Measurements from ENCODE around the gene KRT79. TPM values are rescaled to one million over a fixed set of nuclear protein-coding genes. Genes with fewer than 3 reads are reported as not detected.
A peak's percentile ranks its signal among the peaks of the same experiment; 100 is the strongest.

KRT79 gene
- total and polyA plus RNA-seq, 9 of the 15 experiments (the other 6 are each of a cell fraction or from before 2014, with no cell fraction given) = 0.03 to 2.3 (median 0.23) TPM; not detected in 2

DNA sequence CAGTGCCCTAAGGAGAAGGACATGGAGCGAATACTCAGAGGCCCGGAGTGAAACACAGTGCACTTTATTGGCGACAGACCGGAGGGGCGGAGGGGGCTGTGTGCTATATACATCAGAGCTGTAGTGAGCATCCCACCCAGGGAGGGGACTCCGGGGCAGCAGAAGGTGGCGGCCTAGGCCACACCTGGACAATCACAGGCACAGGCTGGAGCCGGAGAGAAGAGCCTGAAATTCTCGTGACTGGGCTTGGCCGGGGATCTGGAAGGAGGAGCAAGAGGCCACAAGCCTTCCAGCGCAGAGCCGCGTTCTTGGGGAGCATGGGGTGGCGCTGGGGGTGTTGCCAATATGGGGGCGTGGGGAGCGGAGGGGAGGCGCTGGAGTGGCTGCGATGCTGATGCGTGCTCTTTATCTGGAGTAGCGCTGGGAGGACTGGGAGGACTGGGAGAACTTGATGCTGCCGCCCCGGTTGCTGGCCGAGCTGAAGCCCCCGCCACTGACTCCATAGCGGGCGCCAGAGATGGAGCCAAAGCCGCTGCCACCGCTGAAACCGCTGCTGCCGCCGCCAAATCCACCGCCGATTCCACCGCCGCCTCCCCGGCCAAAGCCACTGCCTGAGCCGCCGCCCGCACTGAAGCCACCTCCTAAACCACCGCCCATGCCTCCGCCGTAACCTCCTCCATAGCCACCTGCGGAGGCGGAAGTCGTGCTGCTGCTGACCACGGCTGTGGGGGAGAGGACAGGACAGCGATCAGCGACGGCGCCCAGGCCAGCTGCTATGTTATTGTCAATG, 44.3 kb downstream of the KRT79 start (continued):
- TF ChIP-seq CBX5 (IDR thresholded peaks at IDR 0.05; ENCODE audit: borderline replicate concordance, low read depth) = no peak
- TF ChIP-seq SIN3B (IDR thresholded peaks at IDR 0.05; ENCODE audit: low read depth) = no peak
- TF ChIP-seq RB1 (IDR thresholded peaks at IDR 0.05; ENCODE audit: low read depth) = 0 out of 2 replicates have a peak, but pooled peaks have one; percentile 10
- TF ChIP-seq CXXC5 (CRISPR knock-in tag; IDR thresholded peaks at IDR 0.05) = peak; percentile 77
- TF ChIP-seq ZNF696 (CRISPR knock-in tag; conservative IDR thresholded peaks at IDR 0.05) = no peak
- TF ChIP-seq, protein P1, sequence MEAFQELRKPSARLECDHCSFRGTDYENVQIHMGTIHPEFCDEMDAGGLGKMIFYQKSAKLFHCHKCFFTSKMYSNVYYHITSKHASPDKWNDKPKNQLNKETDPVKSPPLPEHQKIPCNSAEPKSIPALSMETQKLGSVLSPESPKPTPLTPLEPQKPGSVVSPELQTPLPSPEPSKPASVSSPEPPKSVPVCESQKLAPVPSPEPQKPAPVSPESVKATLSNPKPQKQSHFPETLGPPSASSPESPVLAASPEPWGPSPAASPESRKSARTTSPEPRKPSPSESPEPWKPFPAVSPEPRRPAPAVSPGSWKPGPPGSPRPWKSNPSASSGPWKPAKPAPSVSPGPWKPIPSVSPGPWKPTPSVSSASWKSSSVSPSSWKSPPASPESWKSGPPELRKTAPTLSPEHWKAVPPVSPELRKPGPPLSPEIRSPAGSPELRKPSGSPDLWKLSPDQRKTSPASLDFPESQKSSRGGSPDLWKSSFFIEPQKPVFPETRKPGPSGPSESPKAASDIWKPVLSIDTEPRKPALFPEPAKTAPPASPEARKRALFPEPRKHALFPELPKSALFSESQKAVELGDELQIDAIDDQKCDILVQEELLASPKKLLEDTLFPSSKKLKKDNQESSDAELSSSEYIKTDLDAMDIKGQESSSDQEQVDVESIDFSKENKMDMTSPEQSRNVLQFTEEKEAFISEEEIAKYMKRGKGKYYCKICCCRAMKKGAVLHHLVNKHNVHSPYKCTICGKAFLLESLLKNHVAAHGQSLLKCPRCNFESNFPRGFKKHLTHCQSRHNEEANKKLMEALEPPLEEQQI (IDR thresholded peaks at IDR 0.05) = no peak
- no peak for TF ChIP-seq NR2C2 (CRISPR knock-in tag; IDR thresholded peaks at IDR 0.05)
- TF ChIP-seq NR2C2 (tag; IDR thresholded peaks at IDR 0.05) = no peak
- no peak for TF ChIP-seq KDM5B (IDR thresholded peaks at IDR 0.05; ENCODE audit: insufficient replicate concordance, low read depth, low read length)
- TF ChIP-seq ASH1L (IDR thresholded peaks at IDR 0.05; ENCODE audit: borderline replicate concordance, low read depth, partially characterized antibody) = no peak
- TF ChIP-seq, protein P2, sequence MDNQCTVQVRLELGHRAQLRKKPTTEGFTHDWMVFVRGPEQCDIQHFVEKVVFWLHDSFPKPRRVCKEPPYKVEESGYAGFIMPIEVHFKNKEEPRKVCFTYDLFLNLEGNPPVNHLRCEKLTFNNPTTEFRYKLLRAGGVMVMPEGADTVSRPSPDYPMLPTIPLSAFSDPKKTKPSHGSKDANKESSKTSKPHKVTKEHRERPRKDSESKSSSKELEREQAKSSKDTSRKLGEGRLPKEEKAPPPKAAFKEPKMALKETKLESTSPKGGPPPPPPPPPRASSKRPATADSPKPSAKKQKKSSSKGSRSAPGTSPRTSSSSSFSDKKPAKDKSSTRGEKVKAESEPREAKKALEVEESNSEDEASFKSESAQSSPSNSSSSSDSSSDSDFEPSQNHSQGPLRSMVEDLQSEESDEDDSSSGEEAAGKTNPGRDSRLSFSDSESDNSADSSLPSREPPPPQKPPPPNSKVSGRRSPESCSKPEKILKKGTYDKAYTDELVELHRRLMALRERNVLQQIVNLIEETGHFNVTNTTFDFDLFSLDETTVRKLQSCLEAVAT (IDR thresholded peaks at IDR 0.05) = peak in 1 of 2 experiments; percentile 60; a peak in 1 of 4 replicates
- 0 out of 2 replicates have a peak, but pooled peaks have one; percentile 32 for TF ChIP-seq POLR2A (conservative IDR thresholded peaks at IDR 0.05)
- TF ChIP-seq, protein P3, sequence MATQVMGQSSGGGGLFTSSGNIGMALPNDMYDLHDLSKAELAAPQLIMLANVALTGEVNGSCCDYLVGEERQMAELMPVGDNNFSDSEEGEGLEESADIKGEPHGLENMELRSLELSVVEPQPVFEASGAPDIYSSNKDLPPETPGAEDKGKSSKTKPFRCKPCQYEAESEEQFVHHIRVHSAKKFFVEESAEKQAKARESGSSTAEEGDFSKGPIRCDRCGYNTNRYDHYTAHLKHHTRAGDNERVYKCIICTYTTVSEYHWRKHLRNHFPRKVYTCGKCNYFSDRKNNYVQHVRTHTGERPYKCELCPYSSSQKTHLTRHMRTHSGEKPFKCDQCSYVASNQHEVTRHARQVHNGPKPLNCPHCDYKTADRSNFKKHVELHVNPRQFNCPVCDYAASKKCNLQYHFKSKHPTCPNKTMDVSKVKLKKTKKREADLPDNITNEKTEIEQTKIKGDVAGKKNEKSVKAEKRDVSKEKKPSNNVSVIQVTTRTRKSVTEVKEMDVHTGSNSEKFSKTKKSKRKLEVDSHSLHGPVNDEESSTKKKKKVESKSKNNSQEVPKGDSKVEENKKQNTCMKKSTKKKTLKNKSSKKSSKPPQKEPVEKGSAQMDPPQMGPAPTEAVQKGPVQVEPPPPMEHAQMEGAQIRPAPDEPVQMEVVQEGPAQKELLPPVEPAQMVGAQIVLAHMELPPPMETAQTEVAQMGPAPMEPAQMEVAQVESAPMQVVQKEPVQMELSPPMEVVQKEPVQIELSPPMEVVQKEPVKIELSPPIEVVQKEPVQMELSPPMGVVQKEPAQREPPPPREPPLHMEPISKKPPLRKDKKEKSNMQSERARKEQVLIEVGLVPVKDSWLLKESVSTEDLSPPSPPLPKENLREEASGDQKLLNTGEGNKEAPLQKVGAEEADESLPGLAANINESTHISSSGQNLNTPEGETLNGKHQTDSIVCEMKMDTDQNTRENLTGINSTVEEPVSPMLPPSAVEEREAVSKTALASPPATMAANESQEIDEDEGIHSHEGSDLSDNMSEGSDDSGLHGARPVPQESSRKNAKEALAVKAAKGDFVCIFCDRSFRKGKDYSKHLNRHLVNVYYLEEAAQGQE (IDR thresholded peaks at IDR 0.05; ENCODE audit: borderline replicate concordance) = peak; percentile 35; the same call in 1 of the 2 replicates
- TF ChIP-seq, protein P3 (CRISPR knock-in tag; IDR thresholded peaks at IDR 0.05; ENCODE audit: low read depth) = no peak
- peak; percentile 36; the same call in 1 of the 2 replicates for TF ChIP-seq MYC (IDR thresholded peaks at IDR 0.05; ENCODE audit: low read depth, low read length)
- TF ChIP-seq MYC (CRISPR knock-in tag; IDR thresholded peaks at IDR 0.05; ENCODE audit: borderline replicate concordance, low read depth) = no peak
- TF ChIP-seq MAFF (IDR thresholded peaks at IDR 0.05; ENCODE audit: low read length) = no peak

Measured in K562 (cell line).